GM12864 (cell line): ENCODE measurements around the gene BCKDHA.
"Not testable (repeated sequence)": the region's sequence is repeated elsewhere in the genome, so short reads cannot be mapped to it uniquely, and the experiment has no call there.

Experiments used
- DNase-seq: peaks from one replicate; pipeline ENCODE4 v3.0.0-alpha.2; 2011; ENCODE audit warnings: low read depth
- H3K4me3 ChIP-seq: 2 replicates; pipeline ENCODE4 v1.5.1; 2011; ENCODE audit warnings: mild to moderate bottlenecking, low read depth, low read length, control low read depth
- CTCF ChIP-seq: IDR thresholded peaks from 2 replicates; pipeline ENCODE4 v1.5.1; 2011; ENCODE audit warnings: low read depth, mild to moderate bottlenecking, moderate library complexity, low read length, control low read depth, inconsistent platforms; ENCODE audit errors: missing control alignments

The BCKDHA gene

GRCh38 chr19:41403181-41403970 lies 5.8 kb downstream of the BCKDHA start:
- no peak for TF ChIP-seq CTCF
- DNase-seq: no peak

GRCh38 chr19:41405776-41406175 lies 8.2 kb downstream of the BCKDHA start:
- H3K4me3 ChIP-seq: no peak overlapping the region
- DNase-seq: no peak
- TF ChIP-seq CTCF: no peak

More at GRCh38 chr19:41403181-41403970, 5.8 kb downstream of the BCKDHA start:
- no peak overlapping the region for H3K4me3 ChIP-seq

GRCh38 chr19:41407271-41407670 lies 9.7 kb downstream of the BCKDHA start:
- DNase-seq: no peak
- no peak for TF ChIP-seq CTCF
- no peak overlapping the region for H3K4me3 ChIP-seq

GRCh38 chr19:41408256-41408655 lies 10.6 kb downstream of the BCKDHA start:
- no peak for DNase-seq
- no peak overlapping the region for H3K4me3 ChIP-seq

GRCh38 chr19:41408846-41409245 lies 11.2 kb downstream of the BCKDHA start:
- not testable (repeated sequence) for DNase-seq, H3K4me3 ChIP-seq

More at GRCh38 chr19:41408256-41408655, 10.6 kb downstream of the BCKDHA start:
- TF ChIP-seq CTCF: peak; percentile 18

GRCh38 chr19:41409288-41409687 lies 11.7 kb downstream of the BCKDHA start:
- no peak for TF ChIP-seq CTCF
- DNase-seq: no peak
- no peak overlapping the region for H3K4me3 ChIP-seq

- DNase-seq: no peak
- no peak overlapping the region for H3K4me3 ChIP-seq
- no peak for TF ChIP-seq CTCF
These were observed 12.9 kb downstream of the BCKDHA start for GRCh38 chr19:41410336-41411054.
